ENCODE measurements around the gene PDZD7. TPM values are rescaled to one million over a fixed set of nuclear protein-coding genes. Genes with fewer than 3 reads are reported as not detected.
"Not testable (repeated sequence)": the region's sequence is repeated elsewhere in the genome, so short reads cannot be mapped to it uniquely, and the experiment has no call there.

Gene PDZD7
- total and polyA plus RNA-seq, 10 donors, result 0.17 to 2.3 (median 1.1) TPM

GRCh38 chr10:100978901-100979195, 52.1 kb downstream of the PDZD7 start:
- Histone ChIP-seq H3K27me3 (replicated peaks in 1 of 7) (no peaks in the 10 kb centered on the region), H3K4me3 (no peak overlapping the region), H3K9me3 (no peaks in the 10 kb centered on the region), H3K4me1 (no peaks in the 10 kb centered on the region), H3K27ac (no peak overlapping the region), H3K36me3 (peaks cover 0 to 65% (median 28%) of the 10 kb centered on the region in 6 donors)
- intact Hi-C loops (cut with DNase I; ENCODE audit: low total_unique reads), result no loop called here
- DNase-seq, result peak; percentile 69
- 81 to 93% (median 86%) methylated on average over 3 to 10 of the region's 10 CpGs for WGBS, 5 donors
- TF ChIP-seq POLR2A (IDR thresholded peaks at IDR 0.05), result no peak
- peak in 1 of 3 donors; percentile 51 for TF ChIP-seq POLR2AphosphoS5 (IDR thresholded peaks at IDR 0.05)

- WGBS, 5 donors, result 88 to 91% (median 90%) methylated on average over 13 of the region's 13 CpGs
- intact Hi-C loops (cut with DNase I; ENCODE audit: low total_unique reads), result no loop called here
- Histone ChIP-seq H3K27ac (no peak overlapping the region), H3K27me3 (replicated peaks in 1 of 7) (no peaks in the 10 kb centered on the region), H3K36me3 (peaks cover 0 to 60% (median 24%) of the 10 kb centered on the region in 6 donors), H3K4me3 (no peak overlapping the region), H3K9me3 (no peaks in the 10 kb centered on the region), H3K4me1 (no peaks in the 10 kb centered on the region)
- DNase-seq, result peak; percentile 42
- TF ChIP-seq CTCF (IDR thresholded peaks at IDR 0.05 in 8 of 11, conservative IDR thresholded peaks at IDR 0.05 in 3 of 11) (no peak), POLR2A (IDR thresholded peaks at IDR 0.05) (no peak), POLR2AphosphoS5 (IDR thresholded peaks at IDR 0.05) (no peak)
Observed at GRCh38 chr10:100978121-100978900, 52.6 kb downstream of the PDZD7 start.

GRCh38 chr10:100977436-100977835, 53.5 kb downstream of the PDZD7 start:
- 85 to 91% (median 86%) methylated on average over 5 to 6 of the region's 6 CpGs for WGBS, 5 donors

GRCh38 chr10:100976906-100977305, 54.0 kb downstream of the PDZD7 start:
- Histone ChIP-seq H3K4me3 (no peak overlapping the region), H3K27me3 (replicated peaks in 1 of 7) (no peaks in the 10 kb centered on the region), H3K36me3 (peaks cover 0 to 46% (median 21%) of the 10 kb centered on the region in 6 donors), H3K4me1 (no peaks in the 10 kb centered on the region), H3K27ac (no peak overlapping the region), H3K9me3 (no peaks in the 10 kb centered on the region)
- DNase-seq, result no peak
- TF ChIP-seq POLR2AphosphoS5 (IDR thresholded peaks at IDR 0.05) (no peak), CTCF (IDR thresholded peaks at IDR 0.05 in 8 of 11, conservative IDR thresholded peaks at IDR 0.05 in 3 of 11) (no peak), POLR2A (IDR thresholded peaks at IDR 0.05) (no peak)
- intact Hi-C loops (cut with DNase I; ENCODE audit: low total_unique reads), result no loop called here
- 84 to 93% (median 89%) methylated on average over 3 of the region's 3 CpGs for WGBS, 5 donors

More at GRCh38 chr10:100977436-100977835, 53.5 kb downstream of the PDZD7 start:
- Histone ChIP-seq H3K4me1 (no peaks in the 10 kb centered on the region), H3K36me3 (peaks cover 0 to 51% (median 21%) of the 10 kb centered on the region in 6 donors), H3K27me3 (replicated peaks in 1 of 7) (no peaks in the 10 kb centered on the region), H3K27ac (no peak overlapping the region), H3K4me3 (no peak overlapping the region), H3K9me3 (no peaks in the 10 kb centered on the region)
- no peak for TF ChIP-seq POLR2AphosphoS5 (IDR thresholded peaks at IDR 0.05)
- intact Hi-C loops (cut with DNase I; ENCODE audit: low total_unique reads), result no loop called here
- DNase-seq, result peak; percentile 45

- intact Hi-C loops (cut with DNase I; ENCODE audit: low total_unique reads); H3K27me3 ChIP-seq (replicated peaks in 1 of 7); H3K4me3 ChIP-seq; H3K27ac ChIP-seq; H3K4me1 ChIP-seq; DNase-seq; H3K9me3 ChIP-seq: not testable (repeated sequence)
- peaks cover 0 to 31% (median 12%) of the 10 kb centered on the region in 6 donors for H3K36me3 ChIP-seq
- WGBS, 5 donors, result 79 to 89% (median 86%) methylated on average over 8 of the region's 8 CpGs
Observed at GRCh38 chr10:100975397-100975796, 55.5 kb downstream of the PDZD7 start.

All from spleen (tissue), 11 donors.